Left kidney (tissue), 2 donors: ENCODE measurements around the gene GCAT. TPM values are rescaled to one million over a fixed set of nuclear protein-coding genes. Genes with fewer than 3 reads are reported as not detected.

Source experiments
- DNase-seq: peaks from one replicate; pipeline ENCODE4 v3.0.0-alpha.2; 2013
- polyA plus RNA-seq: library from polyadenylated mRNA; unstranded; fragments of 120-200 nt; gene quantifications from one replicate; pipeline ENCODE4 v1.2.1, GENCODE V29; 2013; ENCODE audit not compliant: insufficient read length

Gene GCAT
- polyA plus RNA-seq, 1 donor, result 13.5 TPM

- no peak for DNase-seq
These were observed 1.1 kb upstream of the GCAT start for GRCh38 chr22:37806409-37807333.

- DNase-seq, result no peak
These were observed 542 bp downstream of the GCAT start for GRCh38 chr22:37808294-37808657.

- no peak for DNase-seq
These were observed 2.1 kb downstream of the GCAT start for GRCh38 chr22:37809672-37810333.

- no peak for DNase-seq
These were observed 4.1 kb downstream of the GCAT start for GRCh38 chr22:37811867-37812266.

- no peak for DNase-seq
These were observed 5.3 kb downstream of the GCAT start for GRCh38 chr22:37812869-37813678.

GRCh38 chr22:37815593-37815992, 7.9 kb downstream of the GCAT start:
- DNase-seq, result no peak

GRCh38 chr22:37816543-37817180, 8.9 kb downstream of the GCAT start:
- no peak for DNase-seq

GRCh38 chr22:37817705-37818408, 10.1 kb downstream of the GCAT start:
- DNase-seq, result peak; percentile 79

- no peak for DNase-seq
These were observed 10.8 kb downstream of the GCAT start for GRCh38 chr22:37818409-37819104.

- no peak for DNase-seq
These were observed 11.3 kb downstream of the GCAT start for GRCh38 chr22:37819105-37819433.

- DNase-seq, result no peak
These were observed 12.6 kb downstream of the GCAT start for GRCh38 chr22:37820350-37820749.

GRCh38 chr22:37822079-37822833, 14.5 kb downstream of the GCAT start:
- no peak for DNase-seq

GRCh38 chr22:37823134-37823985, 15.6 kb downstream of the GCAT start, which contains the start of gene GALR3:
Gene GALR3, plus strand, starts transcription at chr22:37823382. Its CDS starts 25 bp downstream, at chr22:37823407.
- DNase-seq, result no peak

- DNase-seq, result peak; percentile 15
These were observed 17.2 kb downstream of the GCAT start for GRCh38 chr22:37824674-37825641.

GRCh38 chr22:37827056-37827455, 19.3 kb downstream of the GCAT start:
- no peak for DNase-seq

GRCh38 chr22:37830093-37830842, 22.5 kb downstream of the GCAT start:
- DNase-seq, result no peak

GRCh38 chr22:37831472-37831871, 23.7 kb downstream of the GCAT start:
- DNase-seq, result no peak
